PC-9 (cell line): ENCODE data around the gene AMOTL1.

Source experiments
- EZH2 ChIP-seq: fragments of 200-600 bp; sonication (generic); IDR thresholded peaks from 2 replicates; pipeline ENCODE4 v1.8.0; 2017; ENCODE audit warnings: antibody characterized with exemption, low read depth
- TF ChIP-seq, protein P1 (sequence below): fragments of 200-600 bp; sonication (generic); conservative IDR thresholded peaks from 2 replicates; pipeline ENCODE4 v1.6.1; 2017; ENCODE audit warnings: mixed run types, antibody characterized with exemption, mild to moderate bottlenecking, moderate library complexity

DNA sequence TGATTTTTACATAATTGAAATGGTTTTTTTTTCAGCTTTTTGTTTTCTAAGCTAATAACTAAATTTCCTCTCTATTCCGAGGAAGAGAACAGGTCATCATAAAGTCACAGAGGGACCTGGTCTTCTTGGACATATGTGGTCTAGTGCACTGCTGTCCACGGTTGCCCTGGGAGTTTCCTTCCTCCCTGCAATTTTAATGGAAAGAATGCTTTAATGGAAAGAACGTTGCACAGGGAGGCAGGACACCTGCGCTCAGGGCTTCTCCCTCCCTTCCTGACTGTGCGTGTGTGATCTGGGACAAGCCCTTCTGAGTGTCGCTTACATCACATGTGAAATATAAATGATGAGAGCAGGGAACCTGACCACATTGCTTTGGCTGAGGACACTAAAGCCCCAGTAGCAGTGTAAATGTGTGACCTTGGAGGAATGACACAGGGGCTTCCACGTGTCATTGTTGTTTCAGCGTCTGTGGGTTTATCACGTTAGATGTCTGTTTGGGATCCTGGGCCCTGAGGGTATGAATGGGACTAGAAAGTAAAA lies 93.2 kb downstream of the AMOTL1 start:
- TF ChIP-seq EZH2 = no peak
- TF ChIP-seq, protein P1, sequence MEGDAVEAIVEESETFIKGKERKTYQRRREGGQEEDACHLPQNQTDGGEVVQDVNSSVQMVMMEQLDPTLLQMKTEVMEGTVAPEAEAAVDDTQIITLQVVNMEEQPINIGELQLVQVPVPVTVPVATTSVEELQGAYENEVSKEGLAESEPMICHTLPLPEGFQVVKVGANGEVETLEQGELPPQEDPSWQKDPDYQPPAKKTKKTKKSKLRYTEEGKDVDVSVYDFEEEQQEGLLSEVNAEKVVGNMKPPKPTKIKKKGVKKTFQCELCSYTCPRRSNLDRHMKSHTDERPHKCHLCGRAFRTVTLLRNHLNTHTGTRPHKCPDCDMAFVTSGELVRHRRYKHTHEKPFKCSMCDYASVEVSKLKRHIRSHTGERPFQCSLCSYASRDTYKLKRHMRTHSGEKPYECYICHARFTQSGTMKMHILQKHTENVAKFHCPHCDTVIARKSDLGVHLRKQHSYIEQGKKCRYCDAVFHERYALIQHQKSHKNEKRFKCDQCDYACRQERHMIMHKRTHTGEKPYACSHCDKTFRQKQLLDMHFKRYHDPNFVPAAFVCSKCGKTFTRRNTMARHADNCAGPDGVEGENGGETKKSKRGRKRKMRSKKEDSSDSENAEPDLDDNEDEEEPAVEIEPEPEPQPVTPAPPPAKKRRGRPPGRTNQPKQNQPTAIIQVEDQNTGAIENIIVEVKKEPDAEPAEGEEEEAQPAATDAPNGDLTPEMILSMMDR = no peak
